ENCODE data around the gene ZNF407. TPM values are rescaled to one million over a fixed set of nuclear protein-coding genes. Genes with fewer than 3 reads are reported as not detected.

ZNF407 gene
- total and polyA plus RNA-seq, 10 donors, result 2.0 to 41.0 (median 26.3) TPM

DNA sequence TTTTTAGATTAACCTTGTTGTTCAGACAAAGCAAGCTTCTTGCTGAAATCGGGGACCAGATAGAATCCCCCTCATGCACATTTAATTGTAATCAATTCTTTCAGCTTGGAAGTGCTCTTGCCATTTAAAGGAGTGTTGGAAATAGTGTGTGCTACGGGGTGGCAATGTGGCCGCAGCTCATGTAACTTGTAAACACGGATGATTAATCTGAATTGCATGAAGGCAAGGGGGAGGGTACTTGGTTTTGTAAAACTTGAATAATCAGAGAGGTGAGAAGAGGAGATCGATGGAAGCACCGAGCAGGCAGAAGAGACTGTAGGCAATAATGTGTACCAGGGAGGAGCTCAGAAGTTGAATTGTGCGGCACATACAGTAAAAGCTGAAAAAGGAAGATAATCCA lies 337.8 kb downstream of the ZNF407 start:
- WGBS, 5 donors, result 93 to 99% (median 94%) methylated on average over 7 of the region's 7 CpGs
- Histone ChIP-seq H3K36me3 (peaks cover 0 to 6% (median 0%) of the 10 kb centered on the region in 6 donors), H3K4me3 (no peak overlapping the region), H3K27ac (no peak overlapping the region), H3K9me3 (no peaks in the 10 kb centered on the region), H3K27me3 (replicated peaks in 1 of 7) (no peaks in the 10 kb centered on the region), H3K4me1 (no peaks in the 10 kb centered on the region)
- DNase-seq, result no peak
- intact Hi-C loops (cut with DNase I; ENCODE audit: low total_unique reads), result no loop called here
- TF ChIP-seq CTCF (IDR thresholded peaks at IDR 0.05 in 8 of 11, conservative IDR thresholded peaks at IDR 0.05 in 3 of 11), result no peak
- TF ChIP-seq POLR2AphosphoS5 (IDR thresholded peaks at IDR 0.05), result no peak
- no peak for TF ChIP-seq POLR2A (IDR thresholded peaks at IDR 0.05)

GRCh38 chr18:74936343-74936742 lies 338.7 kb downstream of the ZNF407 start:
- peaks cover 0 to 6% (median 0%) of the 10 kb centered on the region in 6 donors for H3K36me3 ChIP-seq
- H3K9me3 ChIP-seq, result no peaks in the 10 kb centered on the region
- TF ChIP-seq POLR2AphosphoS5 (IDR thresholded peaks at IDR 0.05) (no peak), CTCF (IDR thresholded peaks at IDR 0.05 in 8 of 11, conservative IDR thresholded peaks at IDR 0.05 in 3 of 11) (no peak), POLR2A (IDR thresholded peaks at IDR 0.05) (no peak)
- H3K4me1 ChIP-seq, result no peaks in the 10 kb centered on the region
- H3K27ac ChIP-seq, result no peak overlapping the region
- intact Hi-C loops (cut with DNase I; ENCODE audit: low total_unique reads), result no loop called here
- 83 to 96% (median 95%) methylated on average over 6 of the region's 6 CpGs for WGBS, 5 donors
- no peak for DNase-seq
- no peaks in the 10 kb centered on the region for H3K27me3 ChIP-seq (replicated peaks in 1 of 7)
- no peak overlapping the region for H3K4me3 ChIP-seq

DNA sequence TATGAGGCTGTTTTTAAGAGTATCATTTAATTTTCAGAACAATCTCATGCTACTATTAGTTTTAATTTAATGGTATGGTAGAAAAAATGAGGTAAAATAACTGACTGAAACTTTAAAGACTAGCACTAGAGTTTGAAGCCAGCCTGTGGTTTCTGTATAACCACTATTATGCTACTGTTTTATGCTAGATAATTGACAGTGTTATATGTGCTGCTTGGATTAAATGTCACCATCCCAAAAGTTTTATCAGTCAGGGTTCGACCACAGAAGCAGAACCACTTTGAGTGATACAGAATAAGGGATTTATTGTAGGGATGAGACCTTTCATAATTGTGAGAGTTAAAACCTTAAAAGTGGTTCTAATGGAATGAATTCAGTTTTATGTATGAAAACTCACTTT lies 339.6 kb downstream of the ZNF407 start:
- peaks cover 0 to 5% (median 3%) of the 10 kb centered on the region in 6 donors for H3K4me1 ChIP-seq
- H3K27me3 ChIP-seq (replicated peaks in 1 of 7), result no peaks in the 10 kb centered on the region
- peaks cover 0 to 6% (median 0%) of the 10 kb centered on the region in 6 donors for H3K36me3 ChIP-seq
- no peaks in the 10 kb centered on the region for H3K9me3 ChIP-seq
- no peak overlapping the region for H3K4me3 ChIP-seq
- intact Hi-C loops (cut with DNase I; ENCODE audit: low total_unique reads), result no loop called here
- TF ChIP-seq CTCF (IDR thresholded peaks at IDR 0.05 in 8 of 11, conservative IDR thresholded peaks at IDR 0.05 in 3 of 11) (no peak), POLR2AphosphoS5 (IDR thresholded peaks at IDR 0.05) (no peak), POLR2A (IDR thresholded peaks at IDR 0.05) (no peak)
- 86 to 100% (median 95%) methylated on average over 1 of the region's 1 CpG for WGBS, 5 donors
- no peak overlapping the region for H3K27ac ChIP-seq
- DNase-seq, result no peak

GRCh38 chr18:74940856-74941255 lies 343.2 kb downstream of the ZNF407 start:
- no peak overlapping the region for H3K4me3 ChIP-seq
- peaks cover 0 to 15% (median 3%) of the 10 kb centered on the region in 6 donors for H3K4me1 ChIP-seq
- TF ChIP-seq POLR2A (IDR thresholded peaks at IDR 0.05) (no peak), POLR2AphosphoS5 (IDR thresholded peaks at IDR 0.05) (no peak), CTCF (IDR thresholded peaks at IDR 0.05 in 8 of 11, conservative IDR thresholded peaks at IDR 0.05 in 3 of 11) (no peak)
- intact Hi-C loops (cut with DNase I; ENCODE audit: low total_unique reads), result no loop called here
- no peaks in the 10 kb centered on the region for H3K36me3 ChIP-seq
- 91 to 99% (median 97%) methylated on average over 5 of the region's 5 CpGs for WGBS, 5 donors
- H3K27ac ChIP-seq, result no peak overlapping the region
- H3K9me3 ChIP-seq, result no peaks in the 10 kb centered on the region
- H3K27me3 ChIP-seq (replicated peaks in 1 of 7), result no peaks in the 10 kb centered on the region
- DNase-seq, result no peak
